H54 (cell line): ENCODE measurements around the gene KLK14.

Source experiments
- DNase-seq: peaks from one replicate; pipeline ENCODE4 v3.0.0; 2011; ENCODE audit warnings: low spot score, mixed read lengths; ENCODE audit not compliant: insufficient read length
- FAIRE-seq: peaks from 3 replicates; lab custom pipeline; 2011; peaks lifted over from hg19 to GRCh38; lab: Jason Lieb, UNC
- POLR2A ChIP-seq: IDR thresholded peaks from 2 replicates; pipeline ENCODE4 v1.6.1; 2011; ENCODE audit warnings: low read depth, mild to moderate bottlenecking, low read length

Gene KLK14

DNA sequence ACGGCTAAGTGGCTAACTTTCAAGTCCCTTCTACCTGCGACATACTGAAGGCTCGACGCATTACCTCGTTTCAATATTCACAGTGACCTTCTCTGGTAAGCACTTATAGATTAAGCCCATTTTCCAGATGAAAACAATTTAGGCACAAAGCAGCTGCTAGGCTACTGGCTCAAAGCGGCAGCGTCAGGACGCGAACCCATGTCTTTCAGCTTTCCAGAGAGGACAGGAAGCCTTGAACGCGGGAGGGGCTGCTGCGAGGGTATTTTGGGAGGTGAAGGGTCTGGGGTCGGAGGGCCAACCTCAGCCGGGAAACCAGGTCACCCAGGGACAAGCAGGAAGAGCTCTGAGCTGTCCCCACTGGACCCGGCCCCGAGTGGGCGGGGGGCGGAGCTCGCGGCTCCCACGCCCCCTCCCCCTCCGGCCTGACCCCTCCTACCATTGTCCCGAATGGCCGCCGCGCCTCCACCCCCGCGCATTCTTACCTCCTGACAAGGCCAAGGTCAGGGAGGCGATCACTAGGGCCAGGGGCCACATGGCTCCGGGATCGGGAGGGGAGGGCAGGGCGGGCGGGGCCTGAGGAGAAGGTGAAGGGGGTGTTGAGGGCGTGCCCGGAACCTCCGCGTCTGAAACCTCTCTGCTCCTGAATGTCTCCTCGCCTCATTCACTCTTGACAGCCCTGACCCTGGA, 18.0 kb downstream of the KLK14 start, which contains the start of gene KLK13:
Gene KLK13 (minus strand): TSS at position 559 of the 687 bp plus-strand sequence. CDS start 25 bp downstream, at position 534.
- DNase-seq = no peak
- FAIRE-seq = no peak
- no peak for TF ChIP-seq POLR2A

- no peak for FAIRE-seq
- TF ChIP-seq POLR2A = no peak
- DNase-seq = no peak
These were observed 19.0 kb downstream of the KLK14 start for GRCh38 chr19:51063664-51064063.

- FAIRE-seq (no peak), DNase-seq (no peak)
- no peak for TF ChIP-seq POLR2A
These were observed 21.7 kb downstream of the KLK14 start for GRCh38 chr19:51060973-51061372.

DNA sequence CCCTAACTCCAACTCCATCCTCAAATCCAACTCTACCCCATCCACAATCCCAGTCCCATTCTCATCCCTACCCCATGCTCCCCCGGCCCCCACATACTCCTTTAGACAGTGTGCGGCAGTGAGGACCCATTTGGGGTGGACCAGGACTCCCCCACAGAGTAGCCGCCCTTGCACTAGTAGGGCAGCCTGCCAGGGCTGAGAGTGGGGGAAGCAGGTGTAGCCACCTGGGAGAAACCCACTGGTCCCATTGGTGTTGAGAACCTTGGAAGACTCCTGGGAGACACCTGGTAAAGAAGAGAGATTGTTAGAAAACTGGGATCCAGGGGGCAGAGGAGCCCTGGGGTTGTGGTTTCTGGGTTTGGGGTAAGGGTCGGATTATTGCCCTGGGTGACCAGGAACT, 22.4 kb downstream of the KLK14 start:
- DNase-seq (no peak), FAIRE-seq (no peak)
- no peak for TF ChIP-seq POLR2A

DNA sequence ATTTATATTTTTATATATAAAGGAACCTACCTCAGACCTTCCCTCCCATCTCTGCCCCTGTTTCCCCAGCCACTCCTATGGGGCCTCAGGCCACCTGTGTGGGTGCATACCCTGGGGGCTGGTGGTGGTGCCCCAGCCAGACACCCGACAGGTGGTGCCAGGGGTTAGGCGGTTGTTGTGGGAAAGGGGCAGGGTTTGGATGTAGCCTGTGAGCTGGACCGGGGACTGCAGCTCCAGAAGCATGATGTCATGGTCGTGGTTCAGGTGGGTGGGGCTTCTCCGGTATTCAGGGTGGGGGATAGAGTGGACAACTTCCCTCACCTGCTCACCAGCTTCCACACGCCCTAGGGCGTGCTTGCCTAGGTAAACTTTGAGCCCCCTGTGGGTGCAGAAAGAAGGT, 23.0 kb downstream of the KLK14 start:
- FAIRE-seq = no peak
- no peak for DNase-seq
- TF ChIP-seq POLR2A = no peak

DNA sequence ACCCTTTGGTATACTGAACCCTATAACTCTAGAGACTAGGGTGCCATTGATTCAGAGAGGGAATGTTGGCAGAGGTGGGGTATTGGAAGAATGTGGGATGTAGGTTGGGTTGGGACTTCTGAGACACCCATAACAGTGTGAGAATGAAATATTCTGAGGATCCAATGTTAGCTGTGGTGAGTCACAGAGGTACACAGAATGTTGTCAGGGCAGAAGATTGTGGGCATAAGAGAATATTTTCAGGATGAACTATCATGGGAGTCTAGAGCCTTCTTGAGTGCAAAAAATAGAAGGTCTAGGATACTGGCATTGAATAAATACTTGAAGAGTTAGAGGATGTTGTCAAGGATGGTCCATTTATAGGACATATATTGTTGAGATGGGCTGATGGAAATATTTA, 26.8 kb downstream of the KLK14 start:
- DNase-seq = no peak
- TF ChIP-seq POLR2A = no peak
- FAIRE-seq = no peak

GRCh38 chr19:51047031-51047335, 35.7 kb downstream of the KLK14 start:
- TF ChIP-seq POLR2A = no peak
- no peak for DNase-seq
- FAIRE-seq = no peak

DNA sequence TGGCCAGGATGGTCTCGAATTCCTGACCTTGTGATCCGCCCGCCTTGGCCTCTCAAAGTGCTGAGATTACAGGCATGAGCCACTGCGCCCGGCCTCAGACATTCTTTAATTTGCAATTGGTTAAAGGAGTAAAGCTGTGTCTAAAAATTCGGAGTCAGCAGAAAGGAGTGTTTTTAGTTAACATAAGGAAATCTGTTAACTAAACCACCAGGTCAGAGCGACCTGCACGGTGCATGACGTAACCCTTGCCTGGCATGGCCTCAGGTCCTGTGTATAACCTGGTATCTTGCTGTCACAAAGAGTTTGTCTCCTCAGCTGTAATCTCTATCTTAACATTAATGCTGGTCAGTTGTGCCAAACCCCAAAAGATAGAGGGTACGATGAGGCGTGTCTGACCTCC, 38.4 kb downstream of the KLK14 start:
- FAIRE-seq (no peak), DNase-seq (no peak)
- no peak for TF ChIP-seq POLR2A

DNA sequence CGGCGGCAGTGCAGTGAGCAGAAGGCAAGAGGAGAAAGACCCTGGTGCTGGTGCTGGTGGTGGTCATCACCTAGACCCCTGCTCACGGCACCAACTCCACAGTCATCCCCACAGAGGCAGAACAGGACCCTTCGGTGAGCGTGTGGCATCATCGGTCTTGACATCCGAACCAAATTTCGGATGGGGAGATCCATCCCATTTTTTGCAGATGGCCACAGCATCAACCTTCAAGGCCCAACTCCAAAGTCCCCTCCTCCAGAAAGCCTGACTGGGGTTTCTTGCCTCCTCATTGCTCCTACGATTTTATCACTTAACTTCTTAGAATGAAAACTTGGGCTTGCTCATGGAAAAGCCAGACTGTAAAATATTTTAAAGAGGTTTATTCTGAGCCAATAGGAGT, 39.2 kb downstream of the KLK14 start:
- no peak for FAIRE-seq
- DNase-seq = no peak
- TF ChIP-seq POLR2A = no peak

GRCh38 chr19:51040151-51040550, 42.5 kb downstream of the KLK14 start:
- DNase-seq (no peak), FAIRE-seq (no peak)
- TF ChIP-seq POLR2A = no peak

- no peak for DNase-seq
- no peak for FAIRE-seq
- no peak for TF ChIP-seq POLR2A
These were observed 46.2 kb downstream of the KLK14 start for GRCh38 chr19:51036519-51036918.

DNA sequence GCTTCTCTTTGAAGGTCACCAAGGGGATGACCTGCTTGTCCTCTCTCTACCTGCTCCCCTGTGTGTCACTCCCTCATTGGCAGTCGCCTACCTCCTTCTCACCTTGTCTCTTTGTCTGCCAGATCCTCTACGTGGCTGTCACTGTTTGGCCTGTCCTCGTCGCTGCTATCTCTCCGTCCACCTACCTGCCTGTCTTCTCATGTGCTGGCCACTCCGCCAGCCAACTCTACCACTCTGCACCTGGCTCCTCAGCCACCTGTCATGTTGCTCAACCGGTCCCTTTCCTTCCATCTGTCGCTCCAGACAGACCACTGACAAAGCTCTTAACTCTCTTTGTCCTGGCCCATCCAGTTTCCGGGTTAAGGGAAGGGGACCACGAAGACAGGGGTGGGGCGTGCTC, 48.0 kb downstream of the KLK14 start, which contains the start of gene KLK12:
Gene KLK12 (minus strand): TSS at position 299 of the 400 bp plus-strand sequence. CDS start 381 bp downstream, outside the sequence.
- TF ChIP-seq POLR2A = no peak
- no peak for FAIRE-seq
- no peak for DNase-seq

DNA sequence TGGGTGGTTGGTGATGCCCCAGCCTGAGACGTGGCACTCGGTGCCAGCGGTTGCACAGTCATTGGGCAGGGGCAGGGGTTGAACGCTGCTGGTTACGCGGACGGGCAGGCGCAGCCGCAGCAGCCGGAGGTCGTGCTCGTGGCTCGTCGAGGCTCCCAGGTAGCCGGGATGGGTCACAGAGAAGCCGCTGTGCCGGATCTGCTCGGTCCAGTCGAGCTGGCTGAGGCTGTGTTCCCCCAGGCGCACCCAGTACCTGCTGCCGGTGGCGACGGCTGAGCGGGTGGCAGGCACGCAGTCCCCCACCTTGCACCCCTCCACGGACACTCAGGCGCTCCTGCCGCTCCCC, 50.8 kb downstream of the KLK14 start:
- TF ChIP-seq POLR2A = no peak
- DNase-seq (no peak), FAIRE-seq (no peak)

DNA sequence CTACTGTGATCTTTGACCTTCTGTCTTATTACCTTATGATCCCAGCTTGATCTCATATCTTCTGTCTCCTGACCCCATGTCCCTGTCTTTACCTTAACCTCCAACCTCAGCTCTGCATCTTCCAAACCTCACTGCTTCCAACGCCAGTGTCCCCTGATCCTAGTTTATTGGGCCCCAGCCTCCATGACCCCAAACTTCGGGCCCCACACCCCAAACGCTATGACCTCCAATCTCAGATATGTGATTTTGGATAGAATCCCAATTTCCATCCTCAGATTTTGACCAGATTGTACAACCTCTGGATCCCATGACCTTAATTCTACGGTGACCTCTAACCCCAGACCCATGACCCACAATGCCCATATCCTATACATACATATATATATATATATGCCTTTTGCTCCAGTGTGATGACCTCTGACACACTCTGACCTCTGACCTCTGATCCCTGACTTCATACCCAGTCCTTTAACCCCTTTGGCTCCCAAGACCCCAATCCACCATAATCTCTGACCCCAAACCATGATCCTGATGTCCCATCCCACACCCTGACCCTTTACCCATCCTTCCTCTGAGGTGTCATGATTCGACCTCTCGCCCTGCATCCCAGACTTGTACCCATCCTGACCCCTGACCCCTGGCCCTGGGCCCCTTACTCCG, 51.3 kb downstream of the KLK14 start:
- TF ChIP-seq POLR2A = no peak
- DNase-seq (no peak), FAIRE-seq (no peak)

- FAIRE-seq (no peak), DNase-seq (no peak)
- no peak for TF ChIP-seq POLR2A
These were observed 52.1 kb downstream of the KLK14 start for GRCh38 chr19:51030631-51031030.

GRCh38 chr19:51029718-51030117, 53.0 kb downstream of the KLK14 start:
- TF ChIP-seq POLR2A = no peak
- FAIRE-seq (no peak), DNase-seq (no peak)
